GM10248 (cell line): ENCODE results near the gene FAM107B.

Experiments used
- CTCF ChIA-PET: fragments of 300-600 bp; sonication (Branson Sonifier 250); formaldehyde crosslinking; extraction: SDS; loops from one replicate; lab custom pipeline; 2021; ENCODE audit warnings: antibody characterized with exemption; lab: Yijun Ruan, JAX
- POLR2A ChIA-PET: fragments of 350-650 bp; sonication (Branson Sonifier 250); formaldehyde crosslinking; extraction: SDS; loops from one replicate; lab custom pipeline; 2020; ENCODE audit warnings: antibody characterized with exemption; lab: Yijun Ruan, JAX
- DNase-seq: peaks from one replicate; pipeline ENCODE4 v3.0.0; 2012; ENCODE audit errors: extremely low spot score
- CTCF ChIP-seq: IDR thresholded peaks from 2 replicates; pipeline ENCODE4 v1.5.1; 2012; ENCODE audit warnings: mild to moderate bottlenecking, low read depth; ENCODE audit errors: extremely low read depth, missing control alignments, control extremely low read depth

FAM107B gene

GRCh38 chr10:14581553-14582321 lies 193.0 kb downstream of the FAM107B start:
- TF ChIP-seq CTCF: no peak
- CTCF ChIA-PET: interaction anchor here (1.1 kb wide), 1 partner anchor 24 kb away, joined by 3 read pairs; no protein-coding TSS in a partner anchor
- DNase-seq: no peak
- POLR2A ChIA-PET: no interaction called here

GRCh38 chr10:14580671-14581332 lies 193.9 kb downstream of the FAM107B start:
- ChIA-PET POLR2A (no interaction called here), CTCF (interaction anchor here (0.8 to 1.1 kb wide), 2 partner anchors 17 to 23 kb away, joined by 3 to 4 read pairs; no protein-coding TSS in a partner anchor)

GRCh38 chr10:14579405-14579804 lies 195.3 kb downstream of the FAM107B start:
- CTCF ChIA-PET: interaction anchor here (0.9 kb wide), 1 partner anchor 12 kb away, joined by 3 read pairs; no protein-coding TSS in a partner anchor

More at GRCh38 chr10:14580671-14581332, 193.9 kb downstream of the FAM107B start:
- DNase-seq: no peak
- TF ChIP-seq CTCF: no peak

GRCh38 chr10:14578060-14578952 lies 196.4 kb downstream of the FAM107B start:
- DNase-seq: no peak
- POLR2A ChIA-PET: no interaction called here
- CTCF ChIA-PET: interaction anchor here (0.9 to 1.3 kb wide), 2 partner anchors 11 to 28 kb away, joined by 3 read pairs; no protein-coding TSS in a partner anchor

More at GRCh38 chr10:14579405-14579804, 195.3 kb downstream of the FAM107B start:
- no peak for DNase-seq
- POLR2A ChIA-PET: no interaction called here
- no peak for TF ChIP-seq CTCF

GRCh38 chr10:14574885-14575284 lies 199.8 kb downstream of the FAM107B start:
- ChIA-PET CTCF (interaction anchor here (0.9 to 2.0 kb wide), 3 partner anchors 9 to 108 kb away, joined by 3 to 6 read pairs (median 5); no protein-coding TSS in a partner anchor), POLR2A (no interaction called here)
- no peak for TF ChIP-seq CTCF
- DNase-seq: no peak

More at GRCh38 chr10:14578060-14578952, 196.4 kb downstream of the FAM107B start:
- TF ChIP-seq CTCF: no peak
